ENCODE results near the gene ARHGAP29.

- TF ChIP-seq CTCF (IDR thresholded peaks at IDR 0.05; ENCODE audit: low read length) (no peak), EZH2phosphoT487 (IDR thresholded peaks at IDR 0.05; ENCODE audit: low read length) (no peak), EZH2 (optimal IDR thresholded peaks at IDR 0.05; ENCODE audit: low read depth, low read length) (no peak)
These were observed 22.4 kb upstream of the ARHGAP29 start for GRCh38 chr1:94259635-94260289.

Measured in MM.1S (cell line).